ENCODE measurements around the gene PRSS56.

The PRSS56 gene

GRCh38 chr2:232519581-232520438, at the start of gene PRSS56:
PRSS56 (plus strand) TSS chr2:232520388; CDS start chr2:232520599, 211 bp downstream.
- no peak for DNase-seq

- DNase-seq: no peak
Observed at GRCh38 chr2:232473467-232473890, 46.7 kb upstream of the PRSS56 start.

GRCh38 chr2:232476045-232476444, 44.1 kb upstream of the PRSS56 start:
- DNase-seq: no peak

- DNase-seq: no peak
Observed at GRCh38 chr2:232476791-232477190, 43.4 kb upstream of the PRSS56 start.

- no peak for DNase-seq
Observed at GRCh38 chr2:232477751-232478510, 42.3 kb upstream of the PRSS56 start.

- DNase-seq: no peak
Observed at GRCh38 chr2:232478571-232479340, 41.4 kb upstream of the PRSS56 start.

GRCh38 chr2:232479341-232480200, 40.6 kb upstream of the PRSS56 start:
- DNase-seq: no peak

- DNase-seq: no peak
Observed at GRCh38 chr2:232480201-232481190, 39.7 kb upstream of the PRSS56 start.

GRCh38 chr2:232481322-232482140, 38.7 kb upstream of the PRSS56 start:
- DNase-seq: no peak

GRCh38 chr2:232482301-232483238, 37.6 kb upstream of the PRSS56 start:
- no peak for DNase-seq

- DNase-seq: no peak
Observed at GRCh38 chr2:232483311-232483922, 36.8 kb upstream of the PRSS56 start.

GRCh38 chr2:232483923-232484627, 36.1 kb upstream of the PRSS56 start:
- no peak for DNase-seq

GRCh38 chr2:232484628-232485347, 35.4 kb upstream of the PRSS56 start:
- no peak for DNase-seq

GRCh38 chr2:232485348-232485756, 34.8 kb upstream of the PRSS56 start:
- DNase-seq: no peak

GRCh38 chr2:232485757-232486557, 34.2 kb upstream of the PRSS56 start:
- no peak for DNase-seq

All from HCEC 1CT (cell line).